GM21528 (cell line): ENCODE measurements around the gene GLCE.
"Not testable (repeated sequence)": the region's sequence is repeated elsewhere in the genome, so short reads cannot be mapped to it uniquely, and the experiment has no call there.

ENCODE experiments used
- ATAC-seq: cut with Tn5 transposase; IDR thresholded peaks from one replicate; pipeline ENCODE4 v1.9.1; 2021; ENCODE audit warnings: mild to moderate bottlenecking, moderate library complexity; ENCODE audit not compliant: unreplicated experiment, low FRiP score

The GLCE gene

DNA sequence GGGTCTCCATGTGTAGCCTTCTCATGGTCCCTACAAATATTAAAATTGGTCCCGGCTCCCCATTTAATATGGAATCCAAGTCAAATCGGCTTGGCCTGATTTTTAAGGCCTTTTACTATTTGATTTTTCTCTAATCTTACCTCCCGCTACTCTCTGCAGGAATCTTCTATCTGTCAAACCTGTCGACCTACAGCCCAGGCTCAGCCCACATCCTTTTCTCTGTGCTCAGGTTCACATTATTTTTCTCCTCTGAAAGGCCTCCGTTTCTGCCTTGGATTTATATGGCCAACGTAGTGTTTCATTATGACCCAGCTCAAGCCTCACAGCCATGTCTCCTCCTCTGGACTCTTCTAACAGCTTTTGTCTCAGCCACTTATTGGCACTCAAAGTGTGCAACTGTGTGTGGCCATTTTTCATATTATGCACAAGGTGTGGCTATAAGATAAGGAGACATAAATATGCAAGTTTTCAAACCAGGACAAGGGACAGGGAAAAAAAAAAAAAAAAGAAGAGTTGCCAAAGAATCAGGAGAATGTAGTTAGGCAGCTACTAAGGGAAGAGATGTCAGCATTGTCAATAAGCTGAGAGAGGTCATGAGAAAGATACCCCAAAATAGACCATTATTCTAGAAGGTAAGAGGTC, 2.1 kb upstream of the GLCE start:
- no peak for ATAC-seq

DNA sequence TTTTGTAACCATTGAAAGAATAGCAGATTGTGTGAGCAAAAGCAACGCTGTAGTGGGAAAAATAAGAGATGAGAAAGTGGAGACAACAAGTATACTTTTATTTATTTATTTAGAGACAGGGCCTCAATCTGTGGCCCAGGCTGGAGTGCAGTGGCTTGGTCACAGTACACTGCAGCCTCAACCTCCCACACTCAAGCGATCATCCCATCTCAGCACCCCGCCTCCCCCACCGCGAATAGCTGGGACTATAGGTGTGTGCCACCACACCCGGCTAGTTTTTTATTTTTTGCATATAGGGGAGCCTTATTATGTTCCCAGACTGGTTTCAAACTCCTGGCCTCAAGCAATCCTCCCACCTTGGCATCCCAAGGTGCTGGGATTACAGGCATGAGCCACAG, 1.6 kb upstream of the GLCE start:
- no peak for ATAC-seq

DNA sequence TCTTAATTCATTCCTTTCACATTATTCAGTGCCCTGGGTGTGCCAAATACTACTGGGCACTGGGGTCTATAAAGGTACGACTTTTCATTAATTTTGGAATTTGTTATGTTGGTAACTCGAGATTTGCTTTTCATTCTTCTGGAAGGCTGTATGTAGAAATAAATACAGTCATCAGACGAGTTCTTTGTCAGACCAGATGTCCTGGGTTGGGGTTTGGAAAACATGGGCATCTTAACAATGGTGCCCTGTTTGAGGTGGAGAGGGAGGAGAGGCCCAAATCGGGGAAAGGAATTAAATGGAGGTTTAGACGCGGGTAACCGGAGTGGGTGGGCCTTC, 662 bp upstream of the GLCE start:
- no peak for ATAC-seq

DNA sequence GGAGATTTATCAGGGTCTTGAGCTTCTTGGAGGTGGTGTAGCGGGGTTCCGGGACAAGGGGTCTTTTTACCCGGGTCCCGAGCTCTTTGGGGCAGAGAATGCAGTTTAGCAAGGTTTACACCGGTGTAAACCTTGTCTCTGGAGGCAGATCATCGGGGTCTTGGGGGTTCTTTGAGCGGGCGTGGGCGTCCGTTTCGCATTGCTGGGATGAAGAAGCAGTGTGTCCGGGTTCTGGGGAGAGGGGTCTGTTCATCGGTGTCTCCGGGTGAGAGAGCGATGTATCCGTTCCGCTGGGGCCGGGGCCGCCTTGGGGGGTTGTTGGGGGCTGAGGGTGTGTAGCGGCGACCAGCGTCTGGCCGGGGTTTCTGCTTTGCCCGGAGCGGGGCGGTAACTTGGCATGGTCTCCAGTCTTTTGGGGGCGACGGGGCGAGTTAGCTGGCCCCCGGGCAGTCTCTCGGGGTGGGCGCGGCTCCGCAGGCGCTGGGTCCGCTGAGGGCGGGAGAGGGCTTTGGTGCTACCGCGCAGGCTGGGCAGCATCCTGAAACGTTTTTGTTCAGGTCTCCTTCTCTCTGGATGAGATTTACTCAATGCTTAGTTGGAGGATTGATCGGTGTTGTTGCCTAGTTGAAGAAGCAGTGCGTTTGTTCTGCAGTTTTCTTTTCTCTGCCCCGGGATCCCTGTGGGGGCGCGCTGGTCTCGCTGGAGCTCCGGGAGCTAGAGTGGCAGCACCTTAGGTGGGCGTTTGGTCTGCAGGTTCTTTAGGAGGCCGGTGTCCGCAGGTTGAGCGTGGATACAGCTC, 843 bp downstream of the GLCE start:
- ATAC-seq: no peak

DNA sequence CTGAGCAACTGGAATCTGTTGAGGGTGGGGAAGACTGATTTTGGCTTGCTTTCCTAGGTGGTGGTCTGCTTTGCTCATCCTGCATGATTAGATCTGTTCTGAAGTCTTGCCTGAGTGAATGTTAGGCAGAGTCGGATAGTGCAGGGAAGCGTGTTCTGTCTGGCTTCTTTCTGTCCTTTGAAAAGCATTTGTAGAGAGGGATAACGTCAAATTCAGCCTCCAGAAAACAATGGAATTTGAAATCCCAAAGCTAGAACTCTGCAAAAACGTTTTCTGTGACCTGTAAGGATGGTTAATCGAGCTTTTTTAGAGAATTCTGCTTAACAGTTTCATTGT, 1.4 kb downstream of the GLCE start:
- ATAC-seq: no peak

DNA sequence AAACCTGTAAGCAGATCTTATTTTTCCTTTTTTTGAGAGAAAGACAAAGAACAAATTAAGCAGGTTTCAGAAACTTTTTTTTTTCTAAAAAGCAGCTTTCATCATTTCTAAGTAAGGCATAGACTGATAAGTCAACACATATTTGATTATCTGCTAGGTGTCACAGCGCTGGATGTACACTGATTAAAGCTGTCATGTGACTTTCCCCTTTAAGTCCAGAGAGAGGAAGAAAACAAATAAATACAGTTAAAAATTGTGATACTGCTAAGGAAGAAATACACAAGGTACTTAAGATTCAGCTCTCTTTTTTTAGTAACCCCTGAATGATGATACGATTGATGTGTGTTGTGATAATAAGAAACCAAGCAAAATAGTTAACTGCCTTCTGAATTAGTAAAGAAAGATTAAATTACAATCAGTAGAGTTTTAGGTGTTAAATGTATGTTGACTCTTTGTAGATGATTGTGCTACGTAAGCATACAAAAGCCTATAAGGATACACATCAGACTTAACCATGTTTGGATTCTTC, 2.8 kb downstream of the GLCE start:
- no peak for ATAC-seq

DNA sequence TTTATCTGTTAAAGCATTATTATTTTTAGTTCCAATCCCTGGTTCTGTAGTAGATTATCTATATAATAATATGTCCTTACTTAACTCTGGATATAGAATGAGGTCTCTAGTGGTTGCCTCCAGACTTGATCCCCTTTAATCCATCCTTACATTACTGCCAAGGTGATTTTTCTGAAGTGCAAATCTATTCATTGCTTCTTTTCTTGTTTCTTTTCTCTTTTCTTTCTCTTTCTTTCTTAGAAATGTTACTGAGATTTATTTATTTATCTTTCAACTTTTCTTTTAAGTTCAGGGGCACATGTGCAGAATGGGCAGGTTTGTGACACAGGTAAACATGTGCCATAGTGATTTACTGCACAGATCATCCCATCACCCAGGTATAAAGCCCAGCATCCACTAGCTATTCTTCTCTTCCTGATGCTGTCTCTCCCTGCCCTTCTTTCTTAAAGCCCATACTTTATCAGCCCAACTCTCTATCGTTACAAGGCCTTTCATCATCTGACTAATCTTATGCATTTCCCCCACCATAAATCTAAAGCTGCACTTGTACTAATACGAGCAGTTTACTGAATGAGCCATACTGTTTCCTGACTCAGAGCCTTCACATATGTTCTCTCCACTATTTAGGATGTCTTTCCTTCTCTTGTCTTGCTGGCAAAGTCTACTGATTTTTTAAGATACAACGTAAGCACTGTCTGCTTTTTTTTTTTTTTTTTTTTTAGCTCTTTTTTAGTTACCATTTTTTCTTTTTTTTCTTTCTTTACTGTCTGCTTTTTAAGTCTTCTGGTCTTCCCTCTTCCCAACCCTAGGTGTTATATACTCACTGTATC, 4.6 kb downstream of the GLCE start:
- ATAC-seq: no peak

DNA sequence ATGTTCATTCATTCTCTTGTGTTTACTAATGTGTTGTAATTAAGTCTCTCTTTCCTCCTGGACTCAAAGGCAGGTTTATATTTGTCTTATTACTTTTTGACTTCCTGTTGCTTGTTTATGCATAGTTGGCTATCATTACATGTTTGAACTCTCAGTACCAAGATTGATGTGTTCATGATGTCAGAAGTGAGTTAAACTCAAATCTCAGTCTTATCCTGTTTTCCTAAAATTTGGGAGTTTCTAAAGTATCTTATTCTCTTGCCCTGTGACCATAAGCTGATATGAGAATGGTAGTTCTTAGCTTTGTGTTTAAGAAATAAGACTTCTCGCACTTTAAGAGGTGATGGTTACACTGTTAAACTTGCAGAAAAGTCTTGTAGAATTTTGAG, 5.2 kb downstream of the GLCE start:
- ATAC-seq: no peak

DNA sequence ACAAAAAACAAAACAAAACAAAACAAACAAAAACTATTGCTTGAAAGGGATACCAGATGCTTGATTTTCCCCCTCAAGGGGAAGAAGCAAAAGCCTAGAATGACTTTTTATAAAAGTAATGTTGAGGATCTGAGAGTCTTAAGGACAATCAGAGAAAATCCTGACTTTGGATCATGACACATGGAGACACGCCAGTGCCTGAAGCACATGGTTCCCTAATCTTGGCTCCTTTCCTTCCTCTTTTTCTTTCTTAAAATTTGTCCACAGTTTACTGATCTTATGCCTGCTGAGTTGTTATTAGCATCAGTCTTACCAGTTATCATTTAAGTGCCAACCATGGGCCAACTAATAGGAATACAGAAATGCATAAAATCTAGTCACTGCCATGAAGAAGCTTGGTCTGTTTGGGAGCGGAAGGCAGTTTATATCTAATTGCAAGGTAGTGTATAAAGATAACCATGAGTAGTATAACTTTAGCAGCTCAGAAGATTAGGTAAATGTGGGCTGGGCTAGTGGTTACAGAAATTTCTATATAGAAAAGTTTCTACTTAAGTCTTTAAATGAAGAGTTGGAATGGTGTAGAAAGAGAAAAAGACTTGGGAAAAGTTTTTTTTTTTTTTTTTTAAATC, 6.9 kb downstream of the GLCE start:
- no peak for ATAC-seq

DNA sequence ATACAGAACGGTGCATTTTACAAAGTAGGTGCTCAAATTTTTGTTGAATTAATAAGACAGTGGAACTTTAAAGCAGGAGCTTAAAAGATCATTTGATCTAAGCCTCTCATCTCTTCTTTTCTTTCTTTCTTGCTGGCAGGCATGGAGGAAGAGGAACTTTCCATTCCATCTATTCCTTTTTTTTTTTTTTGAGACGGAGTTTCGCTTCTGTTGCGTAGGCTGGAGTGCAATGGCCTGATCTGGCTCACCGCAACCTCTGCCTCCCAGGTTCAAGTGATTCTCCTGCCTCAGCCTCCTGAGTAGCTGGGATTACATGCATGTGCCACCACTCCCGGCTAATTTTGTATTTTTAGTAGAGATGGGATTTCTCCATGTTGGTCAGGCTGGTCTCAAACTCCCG, 7.9 kb downstream of the GLCE start:
- ATAC-seq: not testable (repeated sequence)

DNA sequence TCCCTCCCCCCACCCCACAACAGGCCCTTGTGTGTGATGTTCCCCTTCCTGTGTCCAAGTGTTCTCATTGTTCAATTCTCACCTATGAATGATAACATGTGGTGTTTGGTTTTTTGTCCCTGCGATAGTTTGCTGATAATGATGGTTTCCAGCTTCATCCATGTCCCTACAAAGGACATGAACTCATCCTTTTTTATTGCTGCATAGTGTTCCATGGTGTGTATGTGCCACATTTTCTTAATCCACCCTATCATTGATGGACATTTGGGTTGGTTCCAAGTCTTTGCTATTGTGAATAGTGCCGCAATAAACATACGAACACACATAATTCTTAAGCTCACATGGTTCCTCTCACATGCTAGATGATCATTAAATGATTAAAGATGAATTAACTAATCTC, 9.1 kb downstream of the GLCE start:
- not testable (repeated sequence) for ATAC-seq

DNA sequence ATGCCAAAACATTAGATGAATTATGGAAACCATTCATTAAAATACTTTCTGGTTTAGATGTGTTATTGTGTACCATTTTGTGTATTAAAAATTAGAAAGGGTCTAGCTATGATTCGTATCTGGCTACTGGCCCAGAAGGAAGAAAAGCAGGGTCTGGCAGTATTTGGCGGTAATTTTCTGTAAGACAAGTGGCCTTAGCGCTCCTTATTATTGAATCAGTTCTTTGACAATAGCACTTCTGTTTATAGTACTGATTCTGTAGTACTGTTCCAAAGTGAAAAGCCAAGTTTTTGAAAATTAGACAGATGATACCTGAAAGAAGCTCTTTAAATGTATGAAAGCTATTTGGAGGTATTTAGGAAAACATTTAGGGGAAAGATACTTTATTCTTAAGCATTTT, 10.2 kb downstream of the GLCE start:
- ATAC-seq: no peak

DNA sequence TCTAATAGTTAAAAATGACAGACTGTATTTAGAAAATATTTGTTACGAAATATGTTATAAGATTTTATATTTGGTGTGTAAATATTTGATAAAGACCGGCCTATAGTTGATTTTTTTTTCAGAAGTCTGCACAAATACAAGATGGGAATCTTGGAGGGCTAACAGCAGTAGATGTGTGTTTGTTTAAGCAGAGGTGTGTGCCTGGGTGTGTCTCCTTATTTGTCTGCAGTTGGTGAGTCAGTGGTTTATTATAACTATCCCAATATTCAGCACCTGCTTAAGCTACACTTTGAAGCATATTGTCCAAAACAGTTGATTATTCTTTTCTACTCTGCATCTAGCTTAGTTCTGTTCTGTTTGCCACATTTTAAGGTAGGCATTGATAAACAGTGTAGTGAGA, 12.4 kb downstream of the GLCE start:
- ATAC-seq: no peak

DNA sequence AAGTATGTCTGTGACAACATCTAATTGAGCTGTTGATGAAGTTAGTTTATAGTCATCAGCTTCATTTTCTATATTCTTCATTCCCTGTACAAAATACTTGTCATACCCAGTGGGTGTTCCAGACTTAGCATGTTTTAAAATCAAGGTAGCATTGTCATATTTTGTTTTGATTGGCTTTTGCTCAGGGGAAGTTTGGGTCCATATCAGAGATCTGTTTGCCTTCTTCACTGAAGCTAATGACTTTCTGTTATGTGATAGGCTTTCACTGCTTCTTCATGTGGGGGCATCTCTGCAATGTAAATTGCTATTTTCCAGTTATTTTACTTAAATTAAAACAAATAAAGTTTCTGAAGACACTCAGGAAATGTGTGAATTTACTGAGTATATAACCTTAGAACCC, 15.1 kb downstream of the GLCE start:
- no peak for ATAC-seq

DNA sequence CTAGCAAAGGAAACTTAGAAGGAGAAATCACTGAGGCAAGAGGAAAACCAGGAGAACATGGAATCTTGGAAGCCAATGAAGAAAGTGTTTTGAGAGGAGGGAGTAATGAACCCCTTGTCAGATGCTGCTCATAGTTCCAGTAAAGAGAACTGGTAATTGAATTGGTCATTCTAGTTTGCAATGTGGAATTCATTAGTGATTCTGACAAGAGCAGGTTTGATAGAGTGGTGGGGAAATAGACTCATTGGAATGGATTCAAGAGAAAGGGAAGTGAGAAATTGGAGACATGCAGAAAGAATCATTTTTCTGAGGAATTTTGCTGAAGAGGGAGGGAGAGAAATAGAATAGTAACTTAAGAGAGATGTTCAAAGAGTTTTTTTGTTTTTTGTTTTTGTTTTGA, 21.0 kb downstream of the GLCE start:
- no peak for ATAC-seq

DNA sequence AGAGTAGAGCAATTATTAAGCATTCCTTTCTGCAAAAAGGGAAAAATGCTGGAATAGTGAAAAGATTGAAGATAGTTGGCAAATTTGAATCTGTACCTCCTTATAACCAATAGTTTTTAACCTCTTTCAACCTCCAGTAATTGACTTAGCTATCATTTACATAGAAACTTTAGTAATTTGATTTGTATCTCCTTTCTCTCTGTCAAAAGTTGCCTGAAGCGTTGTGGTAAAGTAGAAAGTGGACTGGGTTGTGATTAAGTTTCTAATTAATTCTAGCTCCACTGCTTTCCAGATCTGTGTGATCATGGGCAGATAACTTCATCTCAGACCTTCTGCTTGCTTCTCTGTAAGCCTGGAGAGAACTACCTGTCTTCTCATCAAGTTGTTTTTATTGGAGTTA, 24.8 kb downstream of the GLCE start:
- no peak for ATAC-seq

DNA sequence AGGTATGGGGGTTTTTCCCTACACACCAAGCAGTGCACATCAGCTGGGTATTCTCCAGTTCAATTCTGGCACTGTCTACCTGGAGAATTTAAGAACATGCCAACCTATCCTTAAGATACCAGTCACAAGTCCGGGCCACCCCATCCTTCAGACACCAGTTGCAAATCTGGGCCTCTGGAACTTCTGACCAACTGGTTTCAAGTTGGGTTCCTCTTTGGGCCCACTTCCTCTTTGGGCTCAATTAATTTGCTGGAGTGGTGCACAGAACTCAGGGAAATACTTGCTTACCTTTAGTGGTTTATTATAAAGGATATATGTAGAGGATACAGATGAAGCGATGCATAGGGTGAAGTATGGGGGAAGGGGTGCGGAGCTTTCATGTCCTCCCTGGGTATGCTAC, 25.3 kb downstream of the GLCE start:
- no peak for ATAC-seq

DNA sequence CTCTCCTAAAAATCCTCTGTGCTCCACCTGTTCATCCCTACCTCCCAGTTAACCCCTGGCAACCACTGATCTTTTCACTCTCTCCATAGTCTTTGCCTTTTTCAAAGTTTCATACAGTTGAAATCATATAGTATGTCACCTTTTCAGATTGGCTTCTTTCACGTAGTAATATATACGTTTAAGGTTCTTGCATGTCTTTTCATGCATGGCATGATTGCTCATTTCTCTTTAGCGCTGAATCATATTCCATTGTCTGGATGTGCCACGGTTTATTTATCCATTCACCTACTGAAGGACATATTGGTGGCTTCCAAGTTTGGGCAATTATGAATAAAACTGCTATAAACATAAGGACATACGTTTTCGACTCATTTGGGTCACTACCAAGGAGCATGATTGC, 28.7 kb downstream of the GLCE start:
- no peak for ATAC-seq

DNA sequence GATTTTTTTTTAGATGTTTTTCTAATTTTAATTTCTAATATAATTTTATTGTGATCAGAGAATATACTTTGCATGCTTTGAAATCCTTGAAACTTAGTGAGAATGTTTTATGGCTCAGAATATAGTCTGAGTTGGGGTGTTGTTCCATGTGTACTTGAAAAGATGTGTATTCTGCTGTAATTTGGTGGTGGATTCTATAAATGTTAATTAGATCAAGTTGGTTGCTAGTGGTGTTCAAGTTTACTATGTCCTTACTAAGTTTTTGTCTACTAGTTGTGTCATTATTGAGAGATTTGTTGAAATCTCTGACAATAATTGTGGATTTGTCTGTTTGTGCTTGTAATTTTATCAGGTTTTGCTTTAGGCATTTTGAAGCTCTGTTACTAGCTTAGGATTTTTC, 29.7 kb downstream of the GLCE start:
- ATAC-seq: no peak

DNA sequence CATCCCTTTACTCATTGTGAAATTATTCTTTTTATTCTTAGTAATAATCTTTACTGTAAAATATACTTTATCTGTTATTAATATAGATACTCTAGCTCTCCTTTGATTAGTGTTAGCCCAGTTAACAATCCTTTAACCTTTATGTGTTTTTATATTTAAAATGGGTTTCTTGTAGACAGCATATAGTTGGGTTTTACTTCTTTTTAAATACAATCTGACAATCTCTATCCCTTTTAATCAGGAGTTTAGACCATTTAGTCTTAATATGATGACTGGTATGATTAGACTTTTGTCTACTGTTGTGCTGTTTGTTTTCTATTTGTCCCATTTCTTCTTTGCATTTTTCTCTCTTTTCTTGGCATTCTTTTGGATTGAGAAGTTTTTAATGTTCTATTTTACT, 30.1 kb downstream of the GLCE start:
- ATAC-seq: no peak
